ENCODE data around the gene TGFB3.

DNA sequence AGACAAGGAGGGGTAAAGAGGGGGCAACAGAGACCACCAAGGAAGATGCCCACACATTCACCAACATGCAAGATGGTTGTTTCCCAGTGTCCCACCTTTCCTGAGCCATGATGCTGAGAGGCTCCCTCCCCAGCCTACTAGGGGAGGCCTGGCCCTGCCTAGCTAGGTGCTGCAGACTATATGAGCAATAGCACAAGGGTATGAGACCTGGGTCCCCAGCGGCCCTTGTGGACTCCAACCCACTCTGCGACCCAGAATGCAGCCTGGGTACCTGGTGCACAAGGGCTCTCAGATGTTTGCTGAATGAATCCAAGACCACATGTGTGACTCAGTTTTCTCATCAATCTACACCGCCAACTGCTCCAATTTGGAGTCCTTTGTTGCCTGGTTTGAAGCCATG, 13.9 kb downstream of the TGFB3 start:
- TF ChIP-seq, protein P1, sequence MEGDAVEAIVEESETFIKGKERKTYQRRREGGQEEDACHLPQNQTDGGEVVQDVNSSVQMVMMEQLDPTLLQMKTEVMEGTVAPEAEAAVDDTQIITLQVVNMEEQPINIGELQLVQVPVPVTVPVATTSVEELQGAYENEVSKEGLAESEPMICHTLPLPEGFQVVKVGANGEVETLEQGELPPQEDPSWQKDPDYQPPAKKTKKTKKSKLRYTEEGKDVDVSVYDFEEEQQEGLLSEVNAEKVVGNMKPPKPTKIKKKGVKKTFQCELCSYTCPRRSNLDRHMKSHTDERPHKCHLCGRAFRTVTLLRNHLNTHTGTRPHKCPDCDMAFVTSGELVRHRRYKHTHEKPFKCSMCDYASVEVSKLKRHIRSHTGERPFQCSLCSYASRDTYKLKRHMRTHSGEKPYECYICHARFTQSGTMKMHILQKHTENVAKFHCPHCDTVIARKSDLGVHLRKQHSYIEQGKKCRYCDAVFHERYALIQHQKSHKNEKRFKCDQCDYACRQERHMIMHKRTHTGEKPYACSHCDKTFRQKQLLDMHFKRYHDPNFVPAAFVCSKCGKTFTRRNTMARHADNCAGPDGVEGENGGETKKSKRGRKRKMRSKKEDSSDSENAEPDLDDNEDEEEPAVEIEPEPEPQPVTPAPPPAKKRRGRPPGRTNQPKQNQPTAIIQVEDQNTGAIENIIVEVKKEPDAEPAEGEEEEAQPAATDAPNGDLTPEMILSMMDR (IDR thresholded peaks at IDR 0.05) = no peak
- TF ChIP-seq POLR2A (IDR thresholded peaks at IDR 0.05) = no peak

Measured in adrenal gland (tissue), 5 donors.